Thyroid gland (tissue), 4 donors: Measurements from ENCODE around the gene ADCY5. TPM values are rescaled to one million over a fixed set of nuclear protein-coding genes. Genes with fewer than 3 reads are reported as not detected.

ENCODE experiments used
- DNase-seq, 2 donors: peaks; one replicate each; pipeline ENCODE4 v3.0.0-alpha.2; 2019
- H3K27ac ChIP-seq, 3 donors: fragments of 200-600 bp; sonication (generic); 1 replicate in 2 of 3; 2 replicates in 1 of 3; pipeline ENCODE4 v1.5.1; 2016 to 2019; ENCODE audit warnings: mild to moderate bottlenecking in 1 of 3, moderate library complexity in 1 of 3
- H3K27me3 ChIP-seq: fragments of 200-600 bp; sonication (generic); one replicate; pipeline ENCODE4 v1.5.1; 2019
- H3K36me3 ChIP-seq, 2 donors: fragments of 200-600 bp; sonication (generic); one replicate each; pipeline ENCODE4 v1.5.1; 2016 to 2019
- H3K4me1 ChIP-seq, 2 donors: fragments of 200-600 bp; sonication (generic); one replicate each; pipeline ENCODE4 v1.5.1; 2017 to 2019
- H3K4me3 ChIP-seq, 3 donors: fragments of 200-600 bp; sonication (generic); replicated peaks in 1 of 3; 1 replicate in 2 of 3; 2 replicates in 1 of 3; pipeline ENCODE4 v1.5.1; 2016; ENCODE audit warnings: mild to moderate bottlenecking in 1 of 3
- H3K9me3 ChIP-seq: fragments of 200-600 bp; sonication (generic); one replicate; pipeline ENCODE4 v1.5.1; 2017
- POLR2A ChIP-seq, 2 donors: fragments of 450-650 bp; IDR thresholded peaks; one replicate each; pipeline ENCODE4 v1.6.1; 2017; ENCODE audit warnings: antibody characterized with exemption in 2 of 2, mild to moderate bottlenecking in 2 of 2, moderate library complexity in 1 of 2
- WGBS, 2 donors: methylation state at CpG; one replicate each; pipeline ENCODE4 v1.1.5; 2017; 5-methylcytosine and 5-hydroxymethylcytosine counted together
- intact Hi-C: fragments of 100-400 bp; cut with DNase I; formaldehyde crosslinking; loops from one replicate; pipeline ENCODE4 v1.15.1; 2023
- total RNA-seq, 4 donors: library from RNA; depleted of rRNA; stranded (reverse); fragments of >200 nt; gene quantifications; one replicate each; pipeline ENCODE4 v1.2.3, GENCODE V29; 2016
- TF ChIP-seq, protein P1 (sequence below), 6 experiments: fragments of 200-600 bp in 3 of 6; fragments of 450-650 bp in 3 of 6; sonication (generic) in 3 of 6; IDR thresholded peaks; one replicate each; pipeline ENCODE4 v1.5.1; 2016 to 2019; ENCODE audit warnings: antibody characterized with exemption in 6 of 6, mild to moderate bottlenecking in 2 of 6, inconsistent platforms in 1 of 6, moderate library complexity in 1 of 6

Gene ADCY5
- total RNA-seq, 4 donors from 2014 or later, result 0.78 to 2.7 (median 1.8) TPM

DNA sequence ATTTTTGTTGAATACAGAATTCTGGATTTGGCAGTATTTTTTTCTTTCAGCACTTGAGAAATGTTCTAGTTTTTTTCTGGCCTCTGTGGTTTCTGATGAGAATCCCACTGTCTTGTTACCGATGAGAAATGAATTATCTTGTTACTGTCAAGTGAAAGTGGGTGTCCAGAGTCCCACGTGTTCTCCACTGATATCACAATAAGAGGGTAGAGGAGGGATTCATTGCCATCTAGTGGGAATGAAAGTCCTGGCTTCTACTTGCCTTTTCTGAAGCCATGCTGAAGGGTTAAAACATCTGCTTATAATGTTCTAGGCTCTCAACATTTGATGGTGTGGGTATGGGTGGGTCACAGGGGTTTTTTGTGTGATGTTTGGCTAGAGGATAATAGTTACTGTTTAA, 181.1 kb downstream of the ADCY5 start:
- intact Hi-C loops, result no loop called here
- H3K9me3 ChIP-seq, result no peaks in the 10 kb centered on the region
- no peak for TF ChIP-seq POLR2A (IDR thresholded peaks at IDR 0.05)
- TF ChIP-seq, protein P1, sequence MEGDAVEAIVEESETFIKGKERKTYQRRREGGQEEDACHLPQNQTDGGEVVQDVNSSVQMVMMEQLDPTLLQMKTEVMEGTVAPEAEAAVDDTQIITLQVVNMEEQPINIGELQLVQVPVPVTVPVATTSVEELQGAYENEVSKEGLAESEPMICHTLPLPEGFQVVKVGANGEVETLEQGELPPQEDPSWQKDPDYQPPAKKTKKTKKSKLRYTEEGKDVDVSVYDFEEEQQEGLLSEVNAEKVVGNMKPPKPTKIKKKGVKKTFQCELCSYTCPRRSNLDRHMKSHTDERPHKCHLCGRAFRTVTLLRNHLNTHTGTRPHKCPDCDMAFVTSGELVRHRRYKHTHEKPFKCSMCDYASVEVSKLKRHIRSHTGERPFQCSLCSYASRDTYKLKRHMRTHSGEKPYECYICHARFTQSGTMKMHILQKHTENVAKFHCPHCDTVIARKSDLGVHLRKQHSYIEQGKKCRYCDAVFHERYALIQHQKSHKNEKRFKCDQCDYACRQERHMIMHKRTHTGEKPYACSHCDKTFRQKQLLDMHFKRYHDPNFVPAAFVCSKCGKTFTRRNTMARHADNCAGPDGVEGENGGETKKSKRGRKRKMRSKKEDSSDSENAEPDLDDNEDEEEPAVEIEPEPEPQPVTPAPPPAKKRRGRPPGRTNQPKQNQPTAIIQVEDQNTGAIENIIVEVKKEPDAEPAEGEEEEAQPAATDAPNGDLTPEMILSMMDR (IDR thresholded peaks at IDR 0.05), result no peak
- no peaks in the 10 kb centered on the region for H3K27me3 ChIP-seq
- H3K36me3 ChIP-seq, result peaks cover 0 to 5% of the 10 kb centered on the region in 2 donors
- 74 to 76% methylated on average over 2 of the region's 2 CpGs for WGBS, 2 donors
- no peak overlapping the region for H3K27ac ChIP-seq
- no peaks in the 10 kb centered on the region for H3K4me1 ChIP-seq
- H3K4me3 ChIP-seq, result no peak overlapping the region
- no peak for DNase-seq

DNA sequence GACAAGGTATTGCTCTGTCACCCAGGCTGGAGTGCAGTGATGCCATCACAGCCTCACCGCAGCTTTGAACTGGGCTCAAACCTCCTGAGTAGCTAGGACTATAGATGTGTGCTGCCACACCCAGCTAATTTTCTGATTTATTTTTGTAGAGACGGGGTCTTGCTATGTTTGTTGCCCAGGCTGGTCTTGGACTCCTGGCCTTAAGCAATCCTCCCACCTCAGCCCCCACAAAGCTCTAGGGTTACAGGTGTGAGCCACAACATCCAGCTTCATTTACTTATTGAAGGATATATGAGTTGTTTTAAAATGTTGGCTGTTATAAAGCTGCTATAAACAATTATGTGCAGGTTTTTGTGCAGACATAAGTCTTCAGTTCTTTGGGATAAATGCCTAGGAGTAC, 184.9 kb downstream of the ADCY5 start:
- intact Hi-C loops, result loop anchor here (5.0 kb wide), 1 partner anchor 322 kb away; no protein-coding TSS in a partner anchor
- Histone ChIP-seq H3K9me3 (no peaks in the 10 kb centered on the region), H3K4me1 (no peaks in the 10 kb centered on the region), H3K4me3 (no peak overlapping the region), H3K27me3 (no peaks in the 10 kb centered on the region), H3K36me3 (no peaks in the 10 kb centered on the region), H3K27ac (no peak overlapping the region)
- DNase-seq, result no peak
- 97% methylated on average over 2 of the region's 2 CpGs for WGBS, 2 donors
- TF ChIP-seq, protein P1 (IDR thresholded peaks at IDR 0.05), result no peak
- TF ChIP-seq POLR2A (IDR thresholded peaks at IDR 0.05), result no peak

DNA sequence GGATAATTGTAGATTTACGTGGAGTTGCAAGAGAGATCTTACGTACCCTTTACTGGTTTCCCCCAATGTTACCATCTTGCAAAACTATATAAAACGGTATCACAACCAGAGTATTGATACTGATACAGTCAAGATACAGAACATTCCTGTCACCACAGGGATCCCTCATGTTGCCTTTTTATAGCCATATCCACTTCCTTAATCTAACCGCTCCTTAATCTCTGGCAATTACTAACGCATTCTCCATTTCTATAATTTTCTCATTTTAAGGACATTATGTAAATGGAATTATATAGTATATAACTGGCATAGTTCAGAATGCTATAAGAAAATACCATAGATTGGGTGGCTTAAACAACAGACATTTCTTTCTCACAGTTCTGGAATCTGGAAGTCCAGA, 186.0 kb downstream of the ADCY5 start:
- Histone ChIP-seq H3K27ac (no peak overlapping the region), H3K4me3 (no peak overlapping the region), H3K36me3 (no peaks in the 10 kb centered on the region), H3K27me3 (no peaks in the 10 kb centered on the region), H3K9me3 (no peaks in the 10 kb centered on the region), H3K4me1 (no peaks in the 10 kb centered on the region)
- 95 to 97% methylated on average over 5 of the region's 5 CpGs for WGBS, 2 donors
- intact Hi-C loops, result loop anchor here (5.0 kb wide), 1 partner anchor 321 kb away; no protein-coding TSS in a partner anchor
- TF ChIP-seq, protein P1 (IDR thresholded peaks at IDR 0.05), result no peak
- DNase-seq, result no peak

DNA sequence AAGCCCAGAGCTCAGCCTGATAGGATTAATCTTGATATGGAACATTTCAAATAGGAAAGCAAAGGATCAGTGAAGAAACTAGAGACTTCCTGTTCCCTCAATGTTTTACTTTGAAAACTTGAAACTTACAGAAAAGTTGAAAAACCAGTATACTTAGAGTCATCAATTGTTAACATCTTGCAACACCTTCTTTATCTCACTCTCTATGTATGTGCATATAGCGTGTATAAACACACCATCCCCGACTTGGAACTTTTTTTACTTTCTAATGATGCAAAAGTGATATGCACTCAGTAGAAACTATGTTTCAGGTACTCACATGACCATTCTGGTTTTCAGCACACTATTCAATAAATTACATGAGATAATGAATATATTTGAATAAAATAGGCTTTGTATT, 186.7 kb downstream of the ADCY5 start:
- no peaks in the 10 kb centered on the region for H3K9me3 ChIP-seq
- no peak for DNase-seq
- no peaks in the 10 kb centered on the region for H3K4me1 ChIP-seq
- no peak overlapping the region for H3K4me3 ChIP-seq
- 90 to 95% methylated on average over 2 of the region's 2 CpGs for WGBS, 2 donors
- intact Hi-C loops, result loop anchor here (5.0 kb wide), 1 partner anchor 320 kb away; no protein-coding TSS in a partner anchor
- H3K36me3 ChIP-seq, result no peaks in the 10 kb centered on the region
- TF ChIP-seq, protein P1 (IDR thresholded peaks at IDR 0.05), result no peak
- no peak for TF ChIP-seq POLR2A (IDR thresholded peaks at IDR 0.05)
- H3K27ac ChIP-seq, result no peak overlapping the region
- H3K27me3 ChIP-seq, result no peaks in the 10 kb centered on the region

DNA sequence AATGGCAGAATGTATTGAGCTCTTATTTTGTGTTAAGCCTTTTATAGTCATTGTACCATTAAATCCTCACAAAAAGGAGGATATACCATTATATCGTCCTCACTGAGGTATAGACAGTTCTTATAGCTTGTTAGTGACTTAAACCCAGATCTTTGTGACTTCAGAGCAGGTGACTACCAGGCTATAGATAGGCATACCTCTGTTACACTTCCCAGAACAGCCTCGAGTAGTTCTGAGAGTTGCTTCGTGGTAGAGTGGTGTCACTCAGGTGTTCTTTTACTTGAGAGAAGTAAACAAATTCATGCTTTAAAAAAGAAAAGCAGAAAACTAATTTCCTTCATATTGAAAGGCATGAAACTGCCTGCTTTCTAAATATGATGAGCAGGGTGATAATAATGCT, 187.2 kb downstream of the ADCY5 start:
- Histone ChIP-seq H3K36me3 (no peaks in the 10 kb centered on the region), H3K4me1 (no peaks in the 10 kb centered on the region), H3K27ac (no peak overlapping the region), H3K4me3 (no peak overlapping the region), H3K9me3 (no peaks in the 10 kb centered on the region), H3K27me3 (no peaks in the 10 kb centered on the region)
- intact Hi-C loops, result loop anchor here (5.0 kb wide), 1 partner anchor 319 kb away; no protein-coding TSS in a partner anchor
- WGBS, 2 donors, result 68 to 73% methylated on average over 3 of the region's 3 CpGs
- TF ChIP-seq, protein P1 (IDR thresholded peaks at IDR 0.05), result no peak
- no peak for TF ChIP-seq POLR2A (IDR thresholded peaks at IDR 0.05)
- no peak for DNase-seq
